ENCODE measurements around the gene UCHL5.

- TF ChIP-seq POLR2A (IDR thresholded peaks at IDR 0.05; ENCODE audit: insufficient read depth in 1 of 2, low read depth in 2 of 2, low read length in 2 of 2): no peak
- TF ChIP-seq MAFK (conservative IDR thresholded peaks at IDR 0.05 in 1 of 2, IDR thresholded peaks at IDR 0.05 in 1 of 2; ENCODE audit: low read length in 2 of 2): no peak
- TF ChIP-seq, protein P1, sequence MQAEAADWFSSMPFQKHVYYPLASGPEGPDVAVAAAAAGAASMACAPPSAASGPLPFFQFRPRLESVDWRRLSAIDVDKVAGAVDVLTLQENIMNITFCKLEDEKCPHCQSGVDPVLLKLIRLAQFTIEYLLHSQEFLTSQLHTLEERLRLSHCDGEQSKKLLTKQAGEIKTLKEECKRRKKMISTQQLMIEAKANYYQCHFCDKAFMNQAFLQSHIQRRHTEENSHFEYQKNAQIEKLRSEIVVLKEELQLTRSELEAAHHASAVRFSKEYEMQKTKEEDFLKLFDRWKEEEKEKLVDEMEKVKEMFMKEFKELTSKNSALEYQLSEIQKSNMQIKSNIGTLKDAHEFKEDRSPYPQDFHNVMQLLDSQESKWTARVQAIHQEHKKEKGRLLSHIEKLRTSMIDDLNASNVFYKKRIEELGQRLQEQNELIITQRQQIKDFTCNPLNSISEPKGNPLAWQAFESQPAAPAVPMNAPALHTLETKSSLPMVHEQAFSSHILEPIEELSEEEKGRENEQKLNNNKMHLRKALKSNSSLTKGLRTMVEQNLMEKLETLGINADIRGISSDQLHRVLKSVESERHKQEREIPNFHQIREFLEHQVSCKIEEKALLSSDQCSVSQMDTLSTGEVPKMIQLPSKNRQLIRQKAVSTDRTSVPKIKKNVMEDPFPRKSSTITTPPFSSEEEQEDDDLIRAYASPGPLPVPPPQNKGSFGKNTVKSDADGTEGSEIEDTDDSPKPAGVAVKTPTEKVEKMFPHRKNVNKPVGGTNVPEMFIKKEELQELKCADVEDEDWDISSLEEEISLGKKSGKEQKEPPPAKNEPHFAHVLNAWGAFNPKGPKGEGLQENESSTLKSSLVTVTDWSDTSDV (CRISPR knock-in tag; IDR thresholded peaks at IDR 0.05): no peak
- no peak for TF ChIP-seq SALL1 (CRISPR knock-in tag; IDR thresholded peaks at IDR 0.05)
- TF ChIP-seq SMAD3 (CRISPR knock-in tag; IDR thresholded peaks at IDR 0.05): no peak
- no peak for TF ChIP-seq CREB1 (IDR thresholded peaks at IDR 0.05)
- TF ChIP-seq CREB1 (CRISPR knock-in tag; IDR thresholded peaks at IDR 0.05): no peak
- no peak for TF ChIP-seq SMAD9 (CRISPR knock-in tag; IDR thresholded peaks at IDR 0.05)
- no peak for TF ChIP-seq CTCF (CRISPR knock-in tag; IDR thresholded peaks at IDR 0.05)
Observed at GRCh38 chr1:192980856-192981255, 78.3 kb downstream of the UCHL5 start.

Measured in HepG2 (cell line).